Smooth muscle cell (in vitro differentiated cells): ENCODE results near the gene CHST6. TPM values are rescaled to one million over a fixed set of nuclear protein-coding genes. Genes with fewer than 3 reads are reported as not detected.

Experiments
- DNase-seq: peaks from one replicate; lab custom pipeline; 2025; ENCODE audit not compliant: unreplicated experiment; lab: John Stamatoyannopoulos, UW
- H2AFZ ChIP-seq: fragments of 200-600 bp; sonication (generic); 2 replicates; pipeline ENCODE4 v1.6.0; 2016; ENCODE audit warnings: antibody characterized with exemption, low read depth, mild to moderate bottlenecking
- H3F3A ChIP-seq: fragments of 200-600 bp; sonication (generic); 2 replicates; pipeline ENCODE4 v1.6.0; 2017; ENCODE audit warnings: antibody characterized with exemption, low read depth
- H3K27ac ChIP-seq: fragments of 200-600 bp; sonication (generic); 2 replicates; pipeline ENCODE4 v1.5.1; 2016; ENCODE audit warnings: low read depth, mild to moderate bottlenecking
- H3K27me3 ChIP-seq: fragments of 200-600 bp; sonication (generic); 2 replicates; pipeline ENCODE4 v1.6.1; 2016; ENCODE audit warnings: low read depth, mild to moderate bottlenecking
- H3K36me3 ChIP-seq: fragments of 200-600 bp; sonication (generic); 2 replicates; pipeline ENCODE4 v1.5.1; 2016; ENCODE audit warnings: low read depth
- H3K4me1 ChIP-seq: fragments of 200-600 bp; sonication (generic); 2 replicates; pipeline ENCODE4 v1.5.1; 2016; ENCODE audit warnings: low read depth
- H3K4me2 ChIP-seq: fragments of 200-600 bp; sonication (generic); 2 replicates; pipeline ENCODE4 v1.6.0; 2016; ENCODE audit warnings: mild to moderate bottlenecking
- H3K4me3 ChIP-seq: fragments of 200-600 bp; sonication (generic); 2 replicates; pipeline ENCODE4 v1.5.1; 2016; ENCODE audit warnings: mild to moderate bottlenecking
- H3K79me2 ChIP-seq: fragments of 200-600 bp; sonication (generic); 2 replicates; pipeline ENCODE4 v1.6.0; 2016; ENCODE audit warnings: low read depth, mild to moderate bottlenecking
- H3K9ac ChIP-seq: fragments of 200-600 bp; sonication (generic); 2 replicates; pipeline ENCODE4 v1.6.0; 2016; ENCODE audit warnings: low read depth
- H3K9me3 ChIP-seq: fragments of 200-600 bp; sonication (generic); replicated peaks from 2 replicates; pipeline ENCODE4 v1.5.1; 2016; ENCODE audit warnings: low read depth
- H4K20me1 ChIP-seq: fragments of 200-600 bp; sonication (generic); 2 replicates; pipeline ENCODE4 v1.6.0; 2016; ENCODE audit warnings: low read depth
- WGBS: methylation state at CpG from one replicate; pipeline ENCODE4 v1.1.7; 2016; ENCODE audit warnings: low lambda C conversion rate; 5-methylcytosine and 5-hydroxymethylcytosine counted together
- polyA plus RNA-seq: library from polyadenylated mRNA; unstranded; fragments of >200 nt; fragmentation: Nextera tagmentation; extraction: Ambion mirVana; gene quantifications from 2 replicates; pipeline ENCODE4 v1.2.1, GENCODE V29; 2016
- total RNA-seq: library from RNA; depleted of rRNA; stranded (reverse); fragments of >200 nt; gene quantifications from 2 replicates; pipeline ENCODE4 v1.2.3, GENCODE V29; 2014
- TF ChIP-seq, protein P1 (sequence below): fragments of 200-600 bp; sonication (generic); IDR thresholded peaks from 2 replicates; pipeline ENCODE4 v1.5.1; 2017; ENCODE audit warnings: borderline replicate concordance, mild to moderate bottlenecking, antibody characterized with exemption; ENCODE audit not compliant: insufficient read depth, poor library complexity, severe bottlenecking

CHST6 gene
- total and polyA plus RNA-seq, 2 experiments from 2014 or later: 2.0 to 2.6 TPM

DNA sequence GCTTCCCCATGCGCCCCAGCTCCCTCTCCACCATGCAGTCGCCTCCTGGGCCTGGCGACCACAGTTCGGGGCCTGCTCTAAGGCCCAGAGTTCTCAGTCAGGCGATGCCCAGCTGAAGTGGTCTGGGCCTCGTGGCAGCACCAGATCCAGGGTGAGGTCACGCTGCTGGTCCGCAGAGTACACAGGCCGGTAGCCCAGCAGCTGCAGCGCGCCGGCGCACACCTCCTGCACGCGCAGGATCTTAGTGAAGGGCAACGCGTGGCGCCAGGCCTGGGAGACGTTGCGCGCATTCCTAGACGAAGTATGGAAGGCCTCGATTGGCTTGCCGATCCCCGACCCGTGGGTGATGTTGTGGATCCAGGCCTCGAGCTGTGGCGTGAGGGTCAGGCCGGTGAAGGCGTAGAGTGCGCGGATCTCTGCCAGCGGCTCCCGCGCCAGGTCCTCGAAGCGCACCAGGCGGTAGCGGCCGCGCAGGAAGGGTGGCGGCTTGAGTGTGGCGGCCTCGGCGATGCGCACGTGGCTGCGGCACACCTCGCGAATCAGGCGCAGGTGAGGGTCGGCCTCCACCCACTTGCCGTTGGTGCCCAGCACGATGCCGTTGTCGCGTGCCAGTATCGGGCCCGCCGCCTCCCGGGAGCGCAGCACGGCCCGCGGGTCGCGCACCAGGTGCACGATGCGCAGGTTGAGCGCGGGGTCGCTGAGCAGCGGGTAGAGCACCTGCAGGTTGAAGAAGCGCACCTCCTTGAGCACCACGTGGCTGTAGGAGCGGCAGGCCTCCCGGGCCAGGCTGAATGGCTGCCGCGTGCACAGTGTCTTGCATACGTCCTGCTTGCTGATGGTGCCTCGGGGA, 34.0 kb upstream of the CHST6 start:
- no peak overlapping the region for H3K4me2 ChIP-seq
- no peaks in the 10 kb centered on the region for H4K20me1 ChIP-seq
- no peaks in the 10 kb centered on the region for H3K27me3 ChIP-seq
- no peak overlapping the region for H2AFZ ChIP-seq
- 97% methylated on average over 57 of the region's 81 CpGs for WGBS
- H3F3A ChIP-seq: no peaks in the 10 kb centered on the region
- no peak for DNase-seq
- TF ChIP-seq, protein P1, sequence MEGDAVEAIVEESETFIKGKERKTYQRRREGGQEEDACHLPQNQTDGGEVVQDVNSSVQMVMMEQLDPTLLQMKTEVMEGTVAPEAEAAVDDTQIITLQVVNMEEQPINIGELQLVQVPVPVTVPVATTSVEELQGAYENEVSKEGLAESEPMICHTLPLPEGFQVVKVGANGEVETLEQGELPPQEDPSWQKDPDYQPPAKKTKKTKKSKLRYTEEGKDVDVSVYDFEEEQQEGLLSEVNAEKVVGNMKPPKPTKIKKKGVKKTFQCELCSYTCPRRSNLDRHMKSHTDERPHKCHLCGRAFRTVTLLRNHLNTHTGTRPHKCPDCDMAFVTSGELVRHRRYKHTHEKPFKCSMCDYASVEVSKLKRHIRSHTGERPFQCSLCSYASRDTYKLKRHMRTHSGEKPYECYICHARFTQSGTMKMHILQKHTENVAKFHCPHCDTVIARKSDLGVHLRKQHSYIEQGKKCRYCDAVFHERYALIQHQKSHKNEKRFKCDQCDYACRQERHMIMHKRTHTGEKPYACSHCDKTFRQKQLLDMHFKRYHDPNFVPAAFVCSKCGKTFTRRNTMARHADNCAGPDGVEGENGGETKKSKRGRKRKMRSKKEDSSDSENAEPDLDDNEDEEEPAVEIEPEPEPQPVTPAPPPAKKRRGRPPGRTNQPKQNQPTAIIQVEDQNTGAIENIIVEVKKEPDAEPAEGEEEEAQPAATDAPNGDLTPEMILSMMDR: no peak
- H3K4me3 ChIP-seq: no peak overlapping the region
- H3K4me1 ChIP-seq: no peaks in the 10 kb centered on the region
- H3K79me2 ChIP-seq: no peaks in the 10 kb centered on the region
- H3K36me3 ChIP-seq: no peaks in the 10 kb centered on the region
- no peak overlapping the region for H3K9ac ChIP-seq
- no peaks in the 10 kb centered on the region for H3K9me3 ChIP-seq
- no peak overlapping the region for H3K27ac ChIP-seq

DNA sequence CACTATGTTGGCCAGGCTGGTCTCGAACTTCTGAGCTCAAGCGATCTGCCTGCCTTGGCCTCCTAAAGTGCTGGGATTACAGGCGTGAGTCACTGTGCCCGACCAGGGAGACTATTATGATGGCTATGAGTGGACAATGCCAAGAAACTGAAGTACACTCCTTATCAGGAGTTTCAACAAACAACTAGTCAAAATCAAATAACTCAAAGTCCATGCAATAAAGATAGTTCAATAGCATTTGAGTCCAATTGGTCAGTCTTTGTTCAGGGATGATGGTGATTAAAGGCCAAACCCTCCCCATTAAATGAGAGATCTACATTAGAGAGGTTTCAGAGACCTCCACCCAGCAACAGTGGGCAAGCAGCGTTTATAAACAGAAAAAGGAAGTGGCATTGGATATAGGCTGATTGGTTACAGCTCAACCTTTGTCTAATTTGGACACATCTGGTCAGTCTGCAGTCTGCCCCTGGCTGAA, 32.6 kb upstream of the CHST6 start:
- Histone ChIP-seq H3K4me3 (no peak overlapping the region), H3K36me3 (no peaks in the 10 kb centered on the region), H3F3A (no peaks in the 10 kb centered on the region), H3K79me2 (no peaks in the 10 kb centered on the region), H4K20me1 (no peaks in the 10 kb centered on the region), H3K27me3 (no peaks in the 10 kb centered on the region), H3K4me1 (no peaks in the 10 kb centered on the region), H2AFZ (no peak overlapping the region), H3K9me3 (no peaks in the 10 kb centered on the region), H3K4me2 (no peak overlapping the region), H3K9ac (no peak overlapping the region), H3K27ac (no peak overlapping the region)
- DNase-seq: no peak
- WGBS: 69% methylated on average over 5 of the region's 5 CpGs
- TF ChIP-seq, protein P1: no peak

DNA sequence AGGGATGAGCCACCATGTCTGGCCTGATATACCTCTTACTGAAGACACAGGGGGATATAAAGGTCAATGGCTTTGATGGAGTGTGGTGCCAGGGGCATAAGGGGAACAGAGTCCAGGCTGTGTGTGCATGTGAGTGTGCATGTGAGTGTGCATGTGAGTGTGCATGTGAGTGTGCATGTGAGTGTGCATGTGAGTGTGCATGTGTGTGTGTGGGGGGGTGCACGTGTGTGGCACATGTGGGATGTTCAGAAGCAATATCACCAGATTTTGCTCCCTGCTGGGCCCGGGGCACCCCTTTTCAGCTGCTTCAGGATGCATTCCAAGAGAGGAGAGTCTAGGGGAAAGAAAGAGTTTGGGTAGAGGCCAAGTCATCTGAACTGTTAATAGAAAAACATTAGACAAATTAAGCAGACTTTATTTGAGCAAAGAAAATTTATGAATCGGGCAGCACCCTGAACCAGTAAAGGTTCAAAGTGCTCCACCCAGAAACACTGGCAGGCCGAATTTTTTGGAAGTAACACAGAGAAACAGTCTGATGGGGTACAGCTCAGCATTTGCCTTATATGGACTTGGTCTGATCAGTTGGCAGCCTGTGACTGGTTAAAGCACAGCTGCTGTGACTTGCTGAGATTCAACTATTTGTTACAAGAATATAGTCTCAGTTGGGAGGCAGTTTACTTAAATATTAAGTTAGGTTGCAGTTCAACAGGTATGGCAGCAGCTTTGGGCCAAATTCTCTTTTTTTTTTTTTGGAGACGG, 31.0 kb upstream of the CHST6 start:
- 92% methylated on average over 5 of the region's 5 CpGs for WGBS
- H3K4me2 ChIP-seq: no peak overlapping the region
- no peak for DNase-seq
- H3K27ac ChIP-seq: no peak overlapping the region
- H4K20me1 ChIP-seq: no peaks in the 10 kb centered on the region
- no peaks in the 10 kb centered on the region for H3K9me3 ChIP-seq
- H3K4me3 ChIP-seq: no peak overlapping the region
- H3K4me1 ChIP-seq: no peaks in the 10 kb centered on the region
- no peak overlapping the region for H2AFZ ChIP-seq
- TF ChIP-seq, protein P1: no peak
- H3K9ac ChIP-seq: no peak overlapping the region
- H3F3A ChIP-seq: no peaks in the 10 kb centered on the region
- no peaks in the 10 kb centered on the region for H3K27me3 ChIP-seq
- no peaks in the 10 kb centered on the region for H3K79me2 ChIP-seq
- H3K36me3 ChIP-seq: no peaks in the 10 kb centered on the region
